Measurements from ENCODE around the gene ZSWIM3.

Gene ZSWIM3

GRCh38 chr20:45880988-45881788, 23.8 kb downstream of the ZSWIM3 start, which contains the start of gene ZSWIM1:
Gene ZSWIM1 (plus strand): TSS chr20:45881227. CDS start chr20:45882593, 1,366 bp downstream.
- no peak for TF ChIP-seq CTCF (IDR thresholded peaks at IDR 0.05; ENCODE audit: control insufficient read depth, insufficient read depth, low read depth, low read length, missing control alignments)
- peak within 1 kb of the TSS; percentile 78 for H3K4me3 ChIP-seq (ENCODE audit: control insufficient read depth, low read depth, low read length)
- peak; percentile 97 for DNase-seq (ENCODE audit: low read depth)

DNA sequence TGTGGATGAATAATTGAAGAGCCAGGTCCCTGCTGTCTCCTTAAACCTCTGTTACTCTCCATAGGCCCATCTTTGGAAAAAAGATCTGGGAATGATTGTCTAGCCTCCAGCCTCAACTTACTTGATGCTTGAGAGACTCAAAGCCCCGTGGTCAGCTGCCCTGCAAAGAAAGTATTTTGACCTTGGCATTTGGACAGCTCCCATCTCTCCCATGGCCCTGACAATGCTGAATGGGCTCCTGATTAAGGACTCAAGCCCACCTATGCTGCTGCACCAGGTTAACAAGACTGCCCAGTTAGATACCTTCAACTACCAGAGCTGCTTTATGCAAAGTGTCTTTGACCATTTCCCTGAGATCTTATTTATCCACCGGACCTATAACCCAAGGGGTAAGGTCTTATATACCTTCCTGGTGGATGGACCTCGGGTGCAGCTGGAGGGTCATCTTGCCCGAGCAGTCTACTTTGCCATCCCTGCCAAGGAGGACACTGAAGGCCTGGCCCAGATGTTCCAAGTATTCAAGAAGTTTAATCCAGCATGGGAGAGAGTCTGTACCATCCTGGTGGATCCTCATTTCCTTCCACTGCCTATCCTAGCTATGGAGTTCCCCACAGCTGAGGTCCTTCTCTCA, 25.2 kb downstream of the ZSWIM3 start:
- H3K4me3 ChIP-seq (ENCODE audit: control insufficient read depth, low read depth, low read length): no peak overlapping the region
- no peak for DNase-seq (ENCODE audit: low read depth)
- no peak for TF ChIP-seq CTCF (IDR thresholded peaks at IDR 0.05; ENCODE audit: control insufficient read depth, insufficient read depth, low read depth, low read length, missing control alignments)

GRCh38 chr20:45883100-45883469, 25.7 kb downstream of the ZSWIM3 start:
- no peak for TF ChIP-seq CTCF (IDR thresholded peaks at IDR 0.05; ENCODE audit: control insufficient read depth, insufficient read depth, low read depth, low read length, missing control alignments)
- H3K4me3 ChIP-seq (ENCODE audit: control insufficient read depth, low read depth, low read length): no peak overlapping the region
- no peak for DNase-seq (ENCODE audit: low read depth)

DNA sequence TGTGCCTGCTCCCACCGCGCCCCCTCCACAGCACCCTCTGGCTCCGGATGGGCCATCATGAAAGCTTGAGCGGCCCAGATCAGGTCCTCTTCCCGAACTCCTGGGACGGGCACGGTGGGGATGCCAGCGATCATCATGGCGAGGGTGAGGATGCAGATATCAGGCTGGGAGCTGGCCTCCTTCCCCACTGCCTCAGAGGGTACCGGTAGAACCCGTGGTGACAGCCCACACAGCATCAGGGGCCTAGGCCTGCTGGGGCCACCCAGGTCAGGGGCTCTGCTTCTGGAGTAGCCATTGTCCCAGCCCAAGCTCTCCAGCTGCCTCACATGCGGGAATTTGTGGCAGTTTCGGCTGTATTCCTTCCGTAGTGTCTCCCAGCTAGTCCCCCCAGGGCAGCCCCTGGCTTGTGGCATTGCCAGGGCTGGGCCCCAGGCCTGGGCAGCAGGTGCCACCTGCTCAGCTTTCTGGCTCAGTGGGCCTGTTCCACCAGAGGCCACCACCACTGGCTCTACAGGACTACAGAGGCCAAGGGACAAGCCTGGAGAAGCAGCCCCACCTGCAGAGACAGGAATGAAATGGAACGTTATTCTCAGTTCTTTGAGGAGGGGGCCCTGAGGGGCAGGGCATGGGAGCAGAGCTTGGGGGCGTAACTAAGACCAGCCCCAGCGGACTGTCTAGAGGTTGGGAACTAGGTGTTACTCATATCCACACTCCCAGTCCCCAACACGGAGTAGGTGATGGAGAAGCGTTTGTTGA, 29.4 kb downstream of the ZSWIM3 start:
- no peak overlapping the region for H3K4me3 ChIP-seq (ENCODE audit: control insufficient read depth, low read depth, low read length)
- no peak for DNase-seq (ENCODE audit: low read depth)
- no peak for TF ChIP-seq CTCF (IDR thresholded peaks at IDR 0.05; ENCODE audit: control insufficient read depth, insufficient read depth, low read depth, low read length, missing control alignments)

DNA sequence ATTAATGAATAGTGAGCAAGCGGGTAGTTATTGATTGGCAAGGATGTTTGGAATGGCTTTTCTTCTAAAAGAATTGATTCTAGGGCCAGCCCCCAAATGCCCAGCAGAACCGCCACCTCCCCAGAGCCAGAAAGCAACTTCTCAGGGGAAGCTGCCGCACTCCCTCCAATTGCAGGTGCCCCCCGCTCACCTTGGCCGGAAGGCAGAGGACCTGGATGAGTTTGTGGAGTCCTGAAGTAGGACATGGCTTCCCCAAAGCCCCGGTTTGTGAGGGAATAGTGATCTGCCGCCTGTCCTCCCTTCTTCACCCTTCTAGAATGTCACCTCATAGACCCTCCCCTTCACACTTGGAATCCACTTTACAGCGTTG, 29.9 kb downstream of the ZSWIM3 start, which contains the start of gene SPATA25:
TSS of gene SPATA25 (minus strand) at position 277 of the 370 bp plus-strand sequence. CDS start at position 245, 32 bp downstream.
- no peak within 1 kb of the TSS for H3K4me3 ChIP-seq (ENCODE audit: control insufficient read depth, low read depth, low read length)
- TF ChIP-seq CTCF (IDR thresholded peaks at IDR 0.05; ENCODE audit: control insufficient read depth, insufficient read depth, low read depth, low read length, missing control alignments): no peak
- no peak for DNase-seq (ENCODE audit: low read depth)

DNA sequence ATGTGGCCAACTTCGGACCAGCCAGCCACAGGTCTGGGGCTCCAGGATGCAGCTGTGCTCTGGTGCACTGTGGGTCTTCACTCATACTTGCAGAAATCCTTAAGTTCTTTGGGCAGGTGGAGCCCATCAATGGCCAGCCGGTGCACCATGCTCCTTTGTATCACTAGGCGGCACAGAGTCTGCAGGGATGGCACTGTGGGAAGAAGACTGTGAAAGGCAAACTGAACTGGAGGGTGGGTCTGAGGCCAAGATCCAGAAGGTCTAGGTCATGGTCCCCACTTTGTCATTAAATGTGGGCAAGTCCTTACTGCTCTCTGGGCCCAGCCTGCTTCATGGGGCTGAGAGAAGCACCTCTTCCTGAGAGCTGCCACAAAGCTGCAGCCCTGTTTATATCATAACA, 31.3 kb downstream of the ZSWIM3 start:
- no peak overlapping the region for H3K4me3 ChIP-seq (ENCODE audit: control insufficient read depth, low read depth, low read length)
- DNase-seq (ENCODE audit: low read depth): no peak
- TF ChIP-seq CTCF (IDR thresholded peaks at IDR 0.05; ENCODE audit: control insufficient read depth, insufficient read depth, low read depth, low read length, missing control alignments): no peak
